Activated B cell treated with CpG ODN at 0.5 μM for 24 hours (primary cell): ENCODE data around the gene MTNR1B. TPM values are rescaled to one million over a fixed set of nuclear protein-coding genes. Genes with fewer than 3 reads are reported as not detected.

ENCODE experiments used
- ATAC-seq: fragments of 200-7000 bp; cut with Tn5 transposase; one replicate; pipeline ENCODE4 v1.10.0; 2021; ENCODE audit warnings: low read depth, mild to moderate bottlenecking, moderate library complexity
- CTCF ChIA-PET: fragments of 350-600 bp; sonication (Branson Sonifier 250); formaldehyde crosslinking; loops from one replicate; lab custom pipeline; 2021; ENCODE audit warnings: antibody characterized with exemption; lab: Charles Lee
- POLR2A ChIA-PET: fragments of 350-600 bp; sonication (Branson Sonifier 250); formaldehyde crosslinking; loops from one replicate; lab custom pipeline; 2021; ENCODE audit warnings: antibody characterized with exemption; lab: Charles Lee
- DNase-seq: peaks from one replicate; pipeline ENCODE4 v3.0.0; 2022
- H3K27ac Mint-ChIP-seq: one replicate; pipeline ENCODE4 v1.8.0; 2020; ENCODE audit warnings: mixed read lengths
- H3K27me3 Mint-ChIP-seq: one replicate; pipeline ENCODE4 v1.8.0; 2021; ENCODE audit warnings: mixed read lengths
- H3K36me3 Mint-ChIP-seq: one replicate; pipeline ENCODE4 v1.8.0; 2021; ENCODE audit warnings: low read depth, mixed read lengths
- H3K4me1 Mint-ChIP-seq: one replicate; pipeline ENCODE4 v1.8.0; 2021; ENCODE audit warnings: mixed read lengths
- H3K4me3 Mint-ChIP-seq: one replicate; pipeline ENCODE4 v1.8.0; 2020; ENCODE audit warnings: mild to moderate bottlenecking, mixed read lengths
- H3K9me3 Mint-ChIP-seq: one replicate; pipeline ENCODE4 v1.8.0; 2020; ENCODE audit warnings: mixed read lengths
- intact Hi-C: fragments of 100-400 bp; cut with micrococcal nuclease; formaldehyde crosslinking; loops from one replicate; pipeline ENCODE4 v1.15.1; 2024
- total RNA-seq: library from RNA; stranded (reverse); gene quantifications from 2 replicates; pipeline ENCODE4 v1.2.3, GENCODE V29; 2022
- TF ChIP-seq, protein P1 (sequence below): fragments of 200-600 bp; IDR thresholded peaks from one replicate; pipeline ENCODE4 v1.8.0; 2022; ENCODE audit warnings: antibody characterized with exemption, mild to moderate bottlenecking

MTNR1B gene
- total RNA-seq, 1 donor from 2014 or later: not detected

DNA sequence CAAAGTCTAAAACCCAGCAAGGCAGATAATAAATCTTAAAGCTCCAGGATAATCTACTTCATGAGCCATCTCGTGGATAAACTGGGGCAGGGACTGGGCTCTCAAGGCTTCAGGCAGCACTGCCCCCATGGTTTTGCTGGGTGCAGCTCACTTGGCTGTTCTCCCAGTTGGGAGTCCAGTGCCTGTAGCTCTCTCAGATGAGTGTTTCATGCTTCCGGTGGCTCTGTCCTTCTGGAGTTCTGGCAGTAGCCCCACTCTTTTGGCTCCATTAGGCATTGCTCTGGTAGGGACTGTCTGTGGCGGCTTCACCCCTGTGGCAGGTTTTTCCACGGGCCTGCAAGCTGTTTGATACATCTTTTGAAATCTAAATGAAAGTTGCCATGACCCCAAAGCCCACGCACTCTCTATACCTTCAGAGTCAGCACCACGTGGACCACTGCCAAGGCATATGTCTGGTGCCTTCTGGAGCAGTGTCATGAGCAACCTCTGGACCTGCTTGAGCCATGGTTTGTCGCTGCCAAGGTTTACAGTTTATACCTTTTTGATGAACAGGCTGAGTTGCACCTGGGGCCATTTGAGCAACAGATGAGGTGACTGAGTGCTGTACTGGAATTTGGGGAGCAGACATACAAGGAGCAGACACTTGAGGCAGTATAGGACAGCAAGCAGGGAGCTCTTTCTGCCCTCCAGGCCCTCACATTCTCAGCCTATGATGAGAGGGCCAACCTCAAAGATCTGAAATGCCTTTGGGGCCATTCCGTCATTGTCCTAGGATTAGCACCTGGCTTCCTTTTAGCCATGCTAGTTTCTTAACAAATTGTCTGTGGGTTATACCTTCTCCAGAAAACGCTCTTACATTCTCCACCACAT, 48.6 kb downstream of the MTNR1B start:
- intact Hi-C loops: no loop called here
- no peaks in the 10 kb centered on the region for H3K9me3 Mint-ChIP-seq
- no peaks in the 10 kb centered on the region for H3K27me3 Mint-ChIP-seq
- H3K27ac Mint-ChIP-seq: no peak overlapping the region
- no peak overlapping the region for H3K4me3 Mint-ChIP-seq
- CTCF ChIA-PET: no interaction called here
- TF ChIP-seq, protein P1, sequence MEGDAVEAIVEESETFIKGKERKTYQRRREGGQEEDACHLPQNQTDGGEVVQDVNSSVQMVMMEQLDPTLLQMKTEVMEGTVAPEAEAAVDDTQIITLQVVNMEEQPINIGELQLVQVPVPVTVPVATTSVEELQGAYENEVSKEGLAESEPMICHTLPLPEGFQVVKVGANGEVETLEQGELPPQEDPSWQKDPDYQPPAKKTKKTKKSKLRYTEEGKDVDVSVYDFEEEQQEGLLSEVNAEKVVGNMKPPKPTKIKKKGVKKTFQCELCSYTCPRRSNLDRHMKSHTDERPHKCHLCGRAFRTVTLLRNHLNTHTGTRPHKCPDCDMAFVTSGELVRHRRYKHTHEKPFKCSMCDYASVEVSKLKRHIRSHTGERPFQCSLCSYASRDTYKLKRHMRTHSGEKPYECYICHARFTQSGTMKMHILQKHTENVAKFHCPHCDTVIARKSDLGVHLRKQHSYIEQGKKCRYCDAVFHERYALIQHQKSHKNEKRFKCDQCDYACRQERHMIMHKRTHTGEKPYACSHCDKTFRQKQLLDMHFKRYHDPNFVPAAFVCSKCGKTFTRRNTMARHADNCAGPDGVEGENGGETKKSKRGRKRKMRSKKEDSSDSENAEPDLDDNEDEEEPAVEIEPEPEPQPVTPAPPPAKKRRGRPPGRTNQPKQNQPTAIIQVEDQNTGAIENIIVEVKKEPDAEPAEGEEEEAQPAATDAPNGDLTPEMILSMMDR: no peak
- no peaks in the 10 kb centered on the region for H3K36me3 Mint-ChIP-seq
- H3K4me1 Mint-ChIP-seq: no peaks in the 10 kb centered on the region
- no peak for DNase-seq
- no peak for ATAC-seq
- POLR2A ChIA-PET: no interaction called here

DNA sequence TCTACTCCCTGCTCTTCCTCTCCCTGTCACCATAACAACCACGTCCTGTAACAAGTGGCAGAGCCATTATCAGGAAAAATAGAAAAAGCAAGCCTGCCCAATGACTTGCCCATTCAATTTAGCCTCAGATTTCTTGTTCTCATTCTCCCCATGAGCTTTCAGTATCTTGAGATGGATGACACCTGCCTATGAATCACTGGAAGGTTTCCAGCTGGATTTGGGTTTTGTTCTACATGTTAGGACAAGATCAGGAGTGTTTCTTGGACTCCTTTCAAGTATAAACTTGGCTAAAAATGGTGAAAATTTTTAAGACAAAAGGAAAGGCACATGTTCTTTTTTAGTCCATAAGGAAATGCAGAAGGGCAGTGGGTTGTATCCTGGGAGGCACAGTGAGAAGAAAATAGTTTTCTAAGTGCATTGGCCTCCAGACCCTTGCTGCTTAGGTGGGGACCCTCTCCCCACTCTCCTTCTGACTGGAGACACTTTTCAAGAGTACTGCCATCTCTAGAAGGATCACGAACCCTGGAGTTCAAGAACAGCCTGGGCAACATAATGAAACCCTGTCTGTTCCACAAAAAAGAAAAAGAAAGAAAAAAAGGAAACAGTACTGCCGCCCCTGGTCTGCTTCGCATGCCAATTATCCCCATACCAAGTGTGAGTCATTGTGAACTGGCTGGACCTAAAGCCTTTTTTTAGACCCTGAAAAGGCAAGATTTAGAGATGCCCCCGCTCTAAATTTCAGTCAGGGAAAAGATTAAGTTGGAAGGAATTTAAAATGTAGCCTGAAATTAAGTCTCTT, 51.0 kb downstream of the MTNR1B start:
- H3K4me1 Mint-ChIP-seq: no peaks in the 10 kb centered on the region
- no peaks in the 10 kb centered on the region for H3K9me3 Mint-ChIP-seq
- no peak for DNase-seq
- ChIA-PET POLR2A (no interaction called here), CTCF (no interaction called here)
- ATAC-seq: no peak
- H3K36me3 Mint-ChIP-seq: no peaks in the 10 kb centered on the region
- H3K27ac Mint-ChIP-seq: no peak overlapping the region
- TF ChIP-seq, protein P1: no peak
- intact Hi-C loops: no loop called here
- H3K27me3 Mint-ChIP-seq: no peaks in the 10 kb centered on the region
- no peak overlapping the region for H3K4me3 Mint-ChIP-seq

DNA sequence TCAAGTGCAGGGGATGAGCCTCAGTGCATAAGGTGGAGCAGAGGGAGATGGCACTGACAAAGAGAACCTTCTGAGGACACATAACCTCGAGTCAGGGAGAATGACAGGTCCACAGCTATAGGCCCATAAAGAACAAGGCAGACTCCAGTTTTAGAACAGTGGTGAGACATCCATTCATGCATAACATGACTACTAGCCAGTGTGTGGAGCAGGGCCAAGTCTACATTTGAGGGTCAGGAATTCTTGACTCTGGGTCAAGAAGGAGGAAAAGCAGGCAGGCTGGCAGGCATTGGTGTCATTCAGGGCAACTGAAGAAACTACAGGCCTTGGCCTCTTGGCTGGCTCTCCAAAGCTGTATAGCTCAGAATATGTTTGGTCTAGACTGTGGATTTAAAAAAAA, 54.9 kb downstream of the MTNR1B start:
- ChIA-PET POLR2A (no interaction called here), CTCF (no interaction called here)
- ATAC-seq (no peak), DNase-seq (no peak)
- H3K9me3 Mint-ChIP-seq: no peaks in the 10 kb centered on the region
- intact Hi-C loops: no loop called here
- no peaks in the 10 kb centered on the region for H3K4me1 Mint-ChIP-seq
- no peak overlapping the region for H3K4me3 Mint-ChIP-seq
- H3K27ac Mint-ChIP-seq: no peak overlapping the region
- H3K36me3 Mint-ChIP-seq: no peaks in the 10 kb centered on the region
- H3K27me3 Mint-ChIP-seq: no peaks in the 10 kb centered on the region
- TF ChIP-seq, protein P1: no peak

DNA sequence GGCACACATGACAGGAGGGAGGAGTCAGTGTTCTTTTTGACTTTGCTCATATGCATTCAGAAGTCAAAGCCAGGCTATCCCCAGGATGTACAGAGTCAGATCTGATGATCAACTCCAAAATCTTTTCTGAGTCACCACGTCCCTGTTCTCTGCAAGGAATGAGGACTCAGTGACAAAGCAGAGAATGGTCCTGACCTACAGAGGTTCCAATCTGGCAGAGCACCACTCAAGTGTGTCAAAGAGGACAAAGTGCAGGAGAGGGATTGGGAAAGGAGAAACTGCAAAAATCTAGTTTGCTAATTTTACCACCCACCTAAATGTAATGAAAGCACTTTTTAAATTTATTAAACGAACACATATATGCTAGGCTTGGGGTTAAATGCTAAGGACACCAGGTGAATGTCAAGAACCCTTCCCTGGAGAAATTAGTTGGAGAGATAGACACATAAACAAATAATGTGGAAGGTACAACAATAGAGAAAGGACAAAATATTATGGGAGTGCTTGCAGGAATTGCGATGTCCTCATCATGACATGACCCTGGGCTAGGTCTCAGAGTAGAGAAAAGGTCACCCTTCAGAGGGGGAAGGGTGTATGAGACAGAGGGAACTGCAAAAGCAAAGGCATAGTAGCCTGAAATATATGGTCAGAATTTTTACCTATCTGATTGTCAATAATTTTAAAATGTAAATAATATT, 56.3 kb downstream of the MTNR1B start:
- Mint-ChIP-seq H3K4me3 (no peak overlapping the region), H3K27me3 (no peaks in the 10 kb centered on the region), H3K36me3 (no peaks in the 10 kb centered on the region), H3K4me1 (no peaks in the 10 kb centered on the region), H3K27ac (no peak overlapping the region), H3K9me3 (no peaks in the 10 kb centered on the region)
- TF ChIP-seq, protein P1: no peak
- no peak for ATAC-seq
- intact Hi-C loops: no loop called here
- CTCF ChIA-PET: no interaction called here
- DNase-seq: no peak
- POLR2A ChIA-PET: no interaction called here
